K562 (cell line): ENCODE data around the gene RELL2. TPM values are rescaled to one million over a fixed set of nuclear protein-coding genes. Genes with fewer than 3 reads are reported as not detected.
"Not testable (repeated sequence)": the region's sequence is repeated elsewhere in the genome, so short reads cannot be mapped to it uniquely, and the experiment has no call there.

Experiments used
- ATAC-seq: fragments of 200-7000 bp; cut with Tn5 transposase; 3 replicates; pipeline ENCODE4 v1.9.1; 2020; ENCODE audit warnings: moderate library complexity
- BruUV-seq: library from RNA; stranded (reverse); fragments of 400-500 nt; replicated peaks from 2 replicates; lab custom pipeline; 2021; lab: Mats Ljungman, UMichigan
- CTCF ChIA-PET: fragments of 300-600 bp; formaldehyde crosslinking; extraction: SDS; loops from one replicate; lab custom pipeline; 2021; ENCODE audit warnings: low intra/inter-chr PET ratio; lab: Yijun Ruan, JAX
- POLR2A ChIA-PET: fragments of 300-600, 350-650 bp; sonication (Branson Sonifier 250); formaldehyde crosslinking; extraction: SDS; loops from one replicate; lab custom pipeline; 2021; ENCODE audit warnings: antibody characterized with exemption, inconsistent platforms; lab: Yijun Ruan, JAX
- DNase-seq, 4 experiments: peaks; one replicate each; pipeline versions ENCODE4 v3.0.0 to v3.0.0-alpha.2; 2011 to 2018; ENCODE audit warnings: low spot score in 3 of 4, mixed read lengths in 3 of 4; ENCODE audit errors: extremely low read depth in 1 of 4
- FAIRE-seq: peaks from 2 replicates; lab custom pipeline; 2011; peaks lifted over from hg19 to GRCh38; lab: Jason Lieb, UNC
- H2AFZ ChIP-seq: 2 replicates; pipeline ENCODE4 v1.6.0; 2011; ENCODE audit warnings: low read depth, low read length, control low read depth, inconsistent platforms
- H3K27ac ChIP-seq: fragments of 200-600 bp; 3 replicates; pipeline ENCODE4 v1.8.0; 2011; ENCODE audit warnings: low read depth, mild to moderate bottlenecking, control low read depth, inconsistent platforms, low read length, moderate library complexity, mixed read lengths; ENCODE audit errors: extremely low read depth
- H3K27me3 ChIP-seq, 2 experiments: fragments of 300-600 bp in 1 of 2; 2 replicates in 1 of 2; 3 replicates in 1 of 2; pipeline versions ENCODE4 v1.6.0 to v1.8.0; 2011; ENCODE audit warnings: inconsistent platforms in 2 of 2, low read length in 2 of 2, mild to moderate bottlenecking in 1 of 2, mixed read lengths in 1 of 2, moderate library complexity in 1 of 2; ENCODE audit not compliant: control insufficient read depth in 2 of 2, insufficient read depth in 2 of 2
- H3K36me3 ChIP-seq: fragments of 300-600 bp; 3 replicates; pipeline ENCODE4 v1.8.0; 2011; ENCODE audit warnings: mild to moderate bottlenecking, low read length, inconsistent platforms; ENCODE audit not compliant: control insufficient read depth, insufficient read depth
- H3K4me1 ChIP-seq, 2 experiments: fragments of 200-600 bp in 1 of 2; replicated peaks in 1 of 2; 2 replicates in 1 of 2; 3 replicates in 1 of 2; pipeline versions ENCODE4 v1.5.1 to v1.8.0; 2011; ENCODE audit warnings: inconsistent platforms in 2 of 2, low read length in 2 of 2, mild to moderate bottlenecking in 1 of 2, mixed read lengths in 1 of 2, moderate library complexity in 1 of 2; ENCODE audit not compliant: control insufficient read depth in 2 of 2, insufficient read depth in 2 of 2
- H3K4me2 ChIP-seq: 2 replicates; pipeline ENCODE4 v1.6.1; 2011; ENCODE audit warnings: low read length, control low read depth, inconsistent platforms, mixed read lengths; ENCODE audit not compliant: insufficient read depth
- H3K4me3 ChIP-seq: fragments of 200-600 bp; sonication (generic), shearing (Covaris generic); 2 replicates; pipeline ENCODE4 v1.5.1; 2016; ENCODE audit warnings: control low read depth, inconsistent platforms
- H3K79me2 ChIP-seq: fragments of 200-600 bp; 3 replicates; pipeline ENCODE4 v1.8.0; 2011; ENCODE audit warnings: low read length, inconsistent platforms; ENCODE audit not compliant: control insufficient read depth, insufficient read depth
- H3K9ac ChIP-seq, 2 experiments: 2 replicates each; pipeline versions ENCODE4 v1.6.0 to v1.6.1; 2011; ENCODE audit warnings: low read depth in 2 of 2, low read length in 2 of 2, control low read depth in 1 of 2, inconsistent platforms in 1 of 2, mild to moderate bottlenecking in 1 of 2, mixed read lengths in 1 of 2; ENCODE audit not compliant: insufficient read depth in 1 of 2
- H3K9me1 ChIP-seq: one replicate; pipeline ENCODE4 v1.6.0; 2011; ENCODE audit warnings: inconsistent platforms, mild to moderate bottlenecking, low read length, moderate library complexity; ENCODE audit not compliant: control insufficient read depth, insufficient read depth
- H3K9me3 ChIP-seq: replicated peaks from 2 replicates; pipeline ENCODE4 v1.5.1; 2011; ENCODE audit warnings: low read depth, low read length, inconsistent platforms; ENCODE audit not compliant: control insufficient read depth, insufficient read depth
- H4K20me1 ChIP-seq: replicated peaks from 2 replicates; pipeline ENCODE4 v1.6.1; 2011; ENCODE audit warnings: low read length, inconsistent platforms, mixed read lengths; ENCODE audit not compliant: control insufficient read depth, insufficient read depth
- BCOR ChIP-seq: fragments of 450-650 bp; IDR thresholded peaks from 2 replicates; pipeline ENCODE4 v1.6.1; 2016
- KDM1A ChIP-seq, 2 experiments: fragments of 450-650 bp; IDR thresholded peaks; 2 replicates each; pipeline ENCODE4 v1.6.1; 2016; ENCODE audit warnings: mild to moderate bottlenecking in 2 of 2
- RBFOX2 ChIP-seq: fragments of 200-400 bp; formaldehyde crosslinking; IDR thresholded peaks from 2 replicates; pipeline ENCODE4 v1.6.1; 2017; ENCODE audit warnings: low read depth, mild to moderate bottlenecking, low read length, moderate library complexity
- RBM25 ChIP-seq: fragments of 200-400 bp; formaldehyde crosslinking; IDR thresholded peaks from 2 replicates; pipeline ENCODE4 v1.6.1; 2018; ENCODE audit warnings: low read length, low read depth, moderate library complexity; ENCODE audit not compliant: severe bottlenecking
- ZNF121 ChIP-seq: sonication (generic); formaldehyde crosslinking; conservative IDR thresholded peaks from 2 replicates; pipeline ENCODE4 v1.8.0; 2022; ENCODE audit warnings: missing genetic modification reagents
- WGBS: fragments of 100-300 bp; shearing (Covaris generic); methylation state at CpG from one replicate; pipeline ENCODE4 v1.1.6; 2016; ENCODE audit warnings: low coverage, mixed read lengths; ENCODE audit not compliant: insufficient coverage; ENCODE audit errors: missing lambda C conversion rate; 5-methylcytosine and 5-hydroxymethylcytosine counted together
- in situ Hi-C: fragments of 300-500 bp; cut with MboI; formaldehyde crosslinking; loops from 4 replicates; pipeline ENCODE4 v1.15.0; 2018; ENCODE audit warnings: inconsistent platforms, mixed read lengths
- intact Hi-C: fragments of 100-400 bp; cut with micrococcal nuclease; formaldehyde crosslinking; loops from 2 replicates; pipeline ENCODE4 v1.14.2; 2022
- polyA plus RNA-seq, 8 experiments: library from polyadenylated mRNA; depleted of rRNA in 4 of 8; stranded (reverse) in 5 of 8; unstranded in 3 of 8; fragments of >200 nt; fragmentation: Nextera tagmentation in 2 of 8; fragmentation: Illumina TruSeq in 1 of 8; extraction: Ambion mirVana in 2 of 8; extraction: Trizol in 1 of 8; gene quantifications; 2 replicates each; pipeline versions ENCODE4 v1.2.1 to v1.2.3, GENCODE V29; 2011 to 2014; ENCODE audit warnings: inconsistent platforms in 1 of 8, missing spikeins in 1 of 8
- total RNA-seq, 7 experiments: library from RNA; depleted of rRNA in 6 of 7; stranded (reverse); fragments of >200 nt in 6 of 7; fragmentation: Illumina TruSeq in 2 of 7; extraction: Trizol in 2 of 7; gene quantifications; 2 replicates each; pipeline versions ENCODE4 v1.2.1 to v1.2.3, GENCODE V29; 2011 to 2021; ENCODE audit warnings: low replicate concordance in 1 of 7
- TF ChIP-seq, protein P1 (sequence below): sonication (generic); formaldehyde crosslinking; IDR thresholded peaks from 2 replicates; pipeline ENCODE4 v1.8.1; 2023; ENCODE audit warnings: mild to moderate bottlenecking, missing genetic modification reagents

RELL2 gene
- total and polyA plus RNA-seq, 9 of the 15 experiments (the other 6 are each of a cell fraction or from before 2014, with no cell fraction given): 0.06 to 36.0 (median 14.3) TPM

DNA sequence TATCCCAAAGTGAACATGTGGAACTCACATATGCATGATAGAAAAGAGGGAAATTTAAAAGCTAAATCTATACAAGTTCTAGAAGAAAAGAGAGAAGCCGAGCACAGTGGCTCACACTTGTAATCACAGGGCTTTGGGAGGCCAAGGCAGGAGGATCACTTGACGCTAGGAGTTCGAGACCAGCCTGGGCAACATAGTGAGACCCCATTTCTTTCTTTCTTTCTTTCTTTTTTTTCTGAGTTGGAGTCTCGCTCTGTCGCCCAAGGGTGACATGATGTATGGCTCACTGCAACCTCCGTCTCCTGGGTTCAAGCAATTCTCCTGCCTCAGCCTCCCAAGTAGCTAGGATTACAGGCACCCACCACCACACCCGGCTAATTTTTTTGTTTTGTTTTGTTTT lies 26.9 kb upstream of the RELL2 start:
- H3K27me3 ChIP-seq, H3K27ac ChIP-seq, BruUV-seq, H3K4me2 ChIP-seq, H3K9me3 ChIP-seq, H3K9ac ChIP-seq, CTCF ChIA-PET, H3K9me1 ChIP-seq, H4K20me1 ChIP-seq, ATAC-seq, H3K4me3 ChIP-seq, in situ Hi-C loops, DNase-seq, FAIRE-seq, H2AFZ ChIP-seq: not testable (repeated sequence)
- Histone ChIP-seq H3K79me2 (peaks cover 99% of the 10 kb centered on the region), H3K36me3 (peaks cover 56% of the 10 kb centered on the region; the same call in 2 of the 3 replicates), H3K4me1 (peaks cover 9 to 40% of the 10 kb centered on the region in 2 experiments; a peak in 4 of 5 replicates)
- POLR2A ChIA-PET: interaction anchor here (0.7 to 3.2 kb wide), 3 partner anchors 9 to 19 kb away, joined by 6 to 16 read pairs (median 6); partner anchors contain the start of gene DIAPH1
- WGBS: 86% methylated on average over 4 of the region's 7 CpGs
- TF ChIP-seq ZNF121 (CRISPR knock-in tag) (peak; percentile 96), KDM1A (IDR thresholded peaks at IDR 0.05) (peak; percentile 29 to 43; a peak in 2 of 4 replicates), BCOR (peak; percentile 82), RBM25 (peak; percentile 86), RBFOX2 (0 out of 2 replicates have a peak, but pooled peaks have one; percentile 39)
- TF ChIP-seq, protein P1, sequence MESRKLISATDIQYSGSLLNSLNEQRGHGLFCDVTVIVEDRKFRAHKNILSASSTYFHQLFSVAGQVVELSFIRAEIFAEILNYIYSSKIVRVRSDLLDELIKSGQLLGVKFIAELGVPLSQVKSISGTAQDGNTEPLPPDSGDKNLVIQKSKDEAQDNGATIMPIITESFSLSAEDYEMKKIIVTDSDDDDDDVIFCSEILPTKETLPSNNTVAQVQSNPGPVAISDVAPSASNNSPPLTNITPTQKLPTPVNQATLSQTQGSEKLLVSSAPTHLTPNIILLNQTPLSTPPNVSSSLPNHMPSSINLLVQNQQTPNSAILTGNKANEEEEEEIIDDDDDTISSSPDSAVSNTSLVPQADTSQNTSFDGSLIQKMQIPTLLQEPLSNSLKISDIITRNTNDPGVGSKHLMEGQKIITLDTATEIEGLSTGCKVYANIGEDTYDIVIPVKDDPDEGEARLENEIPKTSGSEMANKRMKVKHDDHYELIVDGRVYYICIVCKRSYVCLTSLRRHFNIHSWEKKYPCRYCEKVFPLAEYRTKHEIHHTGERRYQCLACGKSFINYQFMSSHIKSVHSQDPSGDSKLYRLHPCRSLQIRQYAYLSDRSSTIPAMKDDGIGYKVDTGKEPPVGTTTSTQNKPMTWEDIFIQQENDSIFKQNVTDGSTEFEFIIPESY (CRISPR knock-in tag): peak; percentile 26; the same call in 1 of the 2 replicates
- intact Hi-C loops: loop anchor here (10.0 kb wide), 1 partner anchor 1495 kb away; the partner anchor contains the start of gene PURA
